GM18517 (cell line): ENCODE data around the gene FAM170B.

Source experiments
- ATAC-seq: cut with Tn5 transposase; IDR thresholded peaks from one replicate; pipeline ENCODE4 v1.9.1; 2021; ENCODE audit warnings: mild to moderate bottlenecking, moderate library complexity; ENCODE audit not compliant: unreplicated experiment

Gene FAM170B

DNA sequence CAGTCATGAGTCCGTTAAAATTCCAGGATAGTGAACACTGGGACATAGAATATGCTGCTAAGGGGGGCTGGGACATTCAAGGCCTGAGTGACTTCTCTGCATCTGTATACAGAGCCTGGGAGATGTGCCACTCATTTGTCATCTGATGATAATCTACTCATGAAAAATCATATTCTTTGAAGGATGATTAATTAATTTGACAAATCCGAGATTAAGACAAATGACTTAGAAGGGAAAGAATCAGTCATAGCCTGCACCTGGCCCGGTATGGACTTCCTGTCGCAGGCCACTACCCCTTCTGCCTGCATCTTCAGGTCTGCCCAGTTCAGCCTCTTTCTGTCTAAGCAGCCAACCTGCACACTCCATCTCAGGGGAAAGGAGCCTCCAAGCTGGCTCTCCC is 18.8 kb upstream of the FAM170B start:
- ATAC-seq = no peak

DNA sequence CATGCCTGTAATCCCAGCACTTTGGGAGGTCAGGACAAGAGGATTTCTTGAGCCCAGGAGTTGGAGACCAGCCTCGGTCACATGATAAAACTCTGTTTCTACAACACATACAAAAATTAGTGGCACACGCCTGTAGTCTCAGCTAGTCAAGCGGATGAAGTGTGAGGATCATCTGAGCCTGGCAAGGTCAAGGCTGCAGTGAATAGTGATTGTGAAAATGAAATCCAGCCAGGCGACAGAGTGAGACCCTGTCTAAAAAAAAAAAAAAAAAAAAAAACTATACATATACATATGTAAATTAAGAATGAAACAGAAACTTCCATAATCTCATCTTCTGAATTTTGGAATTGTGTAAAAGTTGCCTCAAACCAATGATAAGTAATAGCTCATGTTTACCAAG is 18.2 kb upstream of the FAM170B start:
- ATAC-seq = no peak

DNA sequence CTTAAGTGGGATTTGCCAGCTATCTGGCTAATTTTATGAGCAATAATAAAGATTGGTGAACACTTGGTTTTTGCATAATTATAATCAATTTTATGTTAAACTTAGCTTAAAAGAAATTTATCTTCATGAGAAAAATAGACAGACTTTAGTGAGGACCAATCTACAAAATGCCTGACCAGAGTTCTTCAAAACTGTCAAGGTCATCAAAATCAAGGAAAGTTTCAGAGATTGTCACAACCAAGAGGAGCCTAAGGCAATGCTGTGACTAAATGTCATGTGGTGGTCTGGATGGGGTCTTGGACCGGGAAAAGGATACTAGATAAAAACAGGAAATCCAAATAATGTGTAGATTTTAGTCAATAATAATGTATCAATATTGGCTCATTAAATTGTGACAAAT is 17.7 kb upstream of the FAM170B start:
- no peak for ATAC-seq

DNA sequence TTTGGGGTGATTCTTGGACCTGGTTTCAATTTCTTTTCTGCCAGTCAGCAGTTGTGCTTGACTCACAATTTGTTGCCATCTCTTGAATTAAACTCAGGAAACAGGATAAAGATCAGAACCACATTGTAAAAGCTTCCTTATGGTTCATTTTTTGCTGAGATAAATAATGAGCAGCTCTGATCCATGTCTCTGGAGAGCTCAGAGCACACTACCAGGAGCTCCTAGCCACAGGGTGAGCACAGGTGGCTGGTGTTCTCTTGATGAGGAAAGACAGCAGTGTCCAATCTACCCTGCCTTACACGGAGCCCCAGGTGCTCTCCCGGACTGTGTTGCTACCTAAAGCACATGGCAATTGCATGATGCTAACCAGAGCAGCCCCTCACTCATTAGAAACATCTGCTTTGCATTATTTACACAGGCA is 17.2 kb upstream of the FAM170B start:
- no peak for ATAC-seq

DNA sequence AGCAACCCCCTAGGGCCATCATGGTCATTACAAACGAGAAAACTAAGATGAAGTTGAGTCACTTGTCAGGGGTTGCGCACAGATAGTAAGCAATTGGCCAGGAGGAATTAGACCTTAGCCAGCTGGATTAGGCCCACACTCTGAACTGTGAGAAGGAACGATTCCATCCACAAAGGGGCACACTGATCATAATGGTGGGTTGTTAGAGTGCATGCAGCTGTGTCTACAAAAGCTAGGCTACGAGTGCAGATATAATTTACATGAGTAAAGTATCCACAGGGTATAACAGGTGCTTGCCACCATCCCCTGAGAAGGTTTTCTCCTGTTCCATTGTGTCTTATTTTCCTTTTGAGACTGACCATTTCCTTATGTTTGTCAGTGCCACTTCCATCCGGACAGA is 16.6 kb upstream of the FAM170B start:
- no peak for ATAC-seq

DNA sequence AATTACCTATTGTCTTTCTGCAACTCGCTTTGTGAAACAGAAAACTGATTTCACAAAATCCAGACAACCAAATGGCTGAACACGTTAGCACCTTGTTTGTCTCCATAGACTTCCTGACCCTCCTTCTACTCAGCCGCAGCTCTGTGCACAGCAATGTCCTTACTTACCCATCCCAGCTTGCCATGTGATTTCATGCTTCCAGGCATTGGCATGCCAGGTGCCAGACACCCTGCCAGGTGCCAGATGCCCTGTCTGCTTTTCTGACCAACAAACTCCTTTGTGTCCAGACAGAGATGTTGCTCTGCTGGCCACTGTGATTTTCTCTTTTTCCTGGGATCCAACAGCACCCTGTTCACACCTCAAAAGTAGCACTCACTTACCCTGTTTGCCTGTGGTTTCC is 16.1 kb upstream of the FAM170B start:
- ATAC-seq = no peak

DNA sequence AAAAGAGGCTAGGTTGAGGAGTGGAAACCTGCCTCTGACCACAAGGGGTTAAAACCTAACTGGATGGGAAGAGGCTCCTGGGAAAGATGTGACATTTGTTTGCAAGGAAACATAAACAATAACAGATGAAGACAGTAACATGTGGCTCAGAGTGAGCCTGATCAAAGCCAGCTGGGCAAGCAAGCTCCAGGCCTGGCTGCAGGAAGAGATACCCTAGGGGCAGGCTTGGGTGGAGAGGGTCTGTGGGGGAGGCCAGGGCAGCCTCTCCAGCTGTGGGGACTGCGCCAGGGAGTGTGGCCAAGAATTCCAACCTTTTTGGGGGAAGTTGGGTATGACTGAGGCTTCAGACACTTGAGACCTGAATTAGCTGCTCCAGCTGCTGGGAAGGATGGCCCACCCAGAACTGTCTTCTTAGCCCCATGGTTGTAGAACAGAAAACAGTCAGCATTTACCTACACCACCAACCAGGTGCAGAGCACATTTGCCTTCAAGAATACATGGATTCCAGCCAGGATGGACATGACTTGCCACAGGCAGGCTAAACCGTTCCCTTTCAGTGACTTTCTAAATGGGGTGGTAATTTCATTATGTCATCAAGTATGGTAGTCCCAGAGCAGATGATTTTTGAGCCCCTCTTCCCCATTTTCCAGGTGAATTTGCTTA is 10.4 kb upstream of the FAM170B start:
- ATAC-seq = no peak

DNA sequence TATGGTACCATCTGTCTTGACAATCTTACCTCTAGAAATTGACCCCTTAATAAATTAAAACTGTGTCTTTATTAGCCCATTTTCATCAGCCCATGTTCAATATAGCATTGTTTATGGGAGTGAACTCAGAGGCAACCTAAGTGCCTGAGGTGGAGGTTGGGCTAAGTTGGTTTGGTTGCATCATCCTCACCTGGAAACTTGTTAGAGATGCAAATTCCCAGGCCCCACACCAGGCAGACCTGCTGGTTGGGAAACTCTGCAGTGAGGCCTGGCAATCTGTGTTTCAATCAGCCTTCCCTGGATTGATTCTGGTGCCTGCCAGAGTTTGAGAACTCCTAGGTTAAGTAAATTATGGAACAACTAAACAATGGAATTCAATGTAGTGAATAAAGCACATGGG is 9.4 kb upstream of the FAM170B start:
- no peak for ATAC-seq

DNA sequence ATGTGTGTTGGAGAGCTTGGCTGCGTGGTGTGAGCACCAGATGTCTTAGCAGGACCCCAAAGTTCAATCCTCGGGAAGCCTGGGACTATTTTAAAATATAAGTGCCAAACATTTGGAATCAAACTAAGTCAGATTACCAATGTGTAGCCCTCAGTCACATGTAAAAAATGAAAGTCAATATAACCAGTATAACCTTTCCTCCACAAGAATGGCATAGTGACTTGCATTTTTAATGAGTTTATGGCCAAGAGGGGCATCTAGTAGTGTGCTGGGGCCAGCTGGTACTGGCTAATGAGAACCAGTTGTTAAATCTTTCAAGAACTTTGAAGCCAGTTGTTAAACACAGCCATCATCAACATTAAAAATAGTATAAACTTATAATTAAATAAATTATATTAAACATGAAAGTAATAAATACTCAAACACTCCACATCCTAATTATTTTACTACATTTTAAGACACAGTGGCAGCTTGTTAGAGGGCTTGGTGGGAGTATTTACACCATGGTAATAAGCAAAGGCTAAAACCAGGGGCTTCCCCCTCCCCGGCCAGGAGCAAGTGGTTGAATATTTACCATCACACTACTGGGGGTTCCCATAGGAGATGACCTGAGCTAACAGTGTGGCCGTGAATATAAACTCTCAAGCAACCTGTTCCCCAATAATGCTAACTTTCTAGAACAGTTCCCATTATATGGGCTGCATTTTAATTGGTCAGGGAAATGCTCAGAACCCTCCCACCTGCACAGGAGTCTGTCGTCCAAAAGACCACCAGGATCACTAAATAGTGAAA is 7.9 kb upstream of the FAM170B start:
- ATAC-seq = no peak

DNA sequence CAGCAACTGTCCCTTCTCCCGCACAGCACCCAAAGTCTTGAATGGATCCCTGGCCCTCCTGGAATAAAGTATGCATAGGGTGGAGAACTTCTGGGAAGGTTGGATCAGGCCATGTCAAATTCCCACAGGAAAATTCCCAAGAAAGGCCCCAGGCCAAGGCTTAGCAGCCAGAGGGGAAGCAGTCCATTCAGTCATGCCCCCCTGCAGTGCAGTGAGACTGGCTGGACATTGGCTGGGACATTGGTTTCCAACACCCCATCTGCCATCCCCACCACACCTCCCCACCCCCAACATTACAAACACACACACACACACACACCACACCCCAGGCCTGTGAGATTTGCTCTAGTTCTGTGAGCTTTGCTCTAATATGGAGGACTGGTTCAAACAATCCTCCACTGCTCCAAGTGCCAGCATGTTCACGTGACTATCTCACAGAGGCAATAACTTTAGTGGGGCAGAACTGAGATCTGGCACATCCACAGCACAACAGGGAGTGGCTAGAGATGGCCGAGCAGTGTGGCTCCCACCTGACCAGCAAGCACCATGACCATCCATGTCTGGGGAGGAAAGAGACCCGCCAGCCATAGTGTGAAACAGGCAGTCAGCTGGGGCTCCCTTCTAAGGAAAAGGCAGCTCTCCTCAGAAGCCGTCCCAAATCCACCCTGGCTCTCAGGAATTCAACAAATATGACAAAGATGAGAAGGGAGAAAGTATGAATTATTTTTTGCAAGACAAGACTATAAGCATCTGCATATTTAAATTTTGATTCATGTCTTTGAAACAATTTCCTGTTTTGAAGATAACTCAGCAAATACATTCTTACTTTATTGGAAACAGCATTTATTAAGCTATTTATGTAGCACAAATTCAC is 6.7 kb upstream of the FAM170B start:
- ATAC-seq = no peak

DNA sequence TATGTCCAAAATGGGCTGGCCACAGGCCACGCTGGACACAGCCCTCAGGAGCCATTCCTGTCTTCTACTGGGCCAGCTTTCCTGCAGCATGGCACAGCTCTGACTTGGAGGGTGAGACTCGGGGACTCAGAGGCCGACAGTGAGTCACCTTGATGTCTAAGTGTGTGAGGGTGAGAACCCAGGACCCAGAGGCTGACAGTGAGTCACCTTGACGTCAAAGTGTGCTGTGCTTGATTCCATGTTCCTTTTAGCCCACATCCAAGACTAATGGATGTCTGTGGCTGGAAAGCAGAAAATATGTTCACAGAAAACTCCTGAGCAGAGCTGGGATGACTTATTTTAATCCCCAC is 6.0 kb upstream of the FAM170B start:
- no peak for ATAC-seq

DNA sequence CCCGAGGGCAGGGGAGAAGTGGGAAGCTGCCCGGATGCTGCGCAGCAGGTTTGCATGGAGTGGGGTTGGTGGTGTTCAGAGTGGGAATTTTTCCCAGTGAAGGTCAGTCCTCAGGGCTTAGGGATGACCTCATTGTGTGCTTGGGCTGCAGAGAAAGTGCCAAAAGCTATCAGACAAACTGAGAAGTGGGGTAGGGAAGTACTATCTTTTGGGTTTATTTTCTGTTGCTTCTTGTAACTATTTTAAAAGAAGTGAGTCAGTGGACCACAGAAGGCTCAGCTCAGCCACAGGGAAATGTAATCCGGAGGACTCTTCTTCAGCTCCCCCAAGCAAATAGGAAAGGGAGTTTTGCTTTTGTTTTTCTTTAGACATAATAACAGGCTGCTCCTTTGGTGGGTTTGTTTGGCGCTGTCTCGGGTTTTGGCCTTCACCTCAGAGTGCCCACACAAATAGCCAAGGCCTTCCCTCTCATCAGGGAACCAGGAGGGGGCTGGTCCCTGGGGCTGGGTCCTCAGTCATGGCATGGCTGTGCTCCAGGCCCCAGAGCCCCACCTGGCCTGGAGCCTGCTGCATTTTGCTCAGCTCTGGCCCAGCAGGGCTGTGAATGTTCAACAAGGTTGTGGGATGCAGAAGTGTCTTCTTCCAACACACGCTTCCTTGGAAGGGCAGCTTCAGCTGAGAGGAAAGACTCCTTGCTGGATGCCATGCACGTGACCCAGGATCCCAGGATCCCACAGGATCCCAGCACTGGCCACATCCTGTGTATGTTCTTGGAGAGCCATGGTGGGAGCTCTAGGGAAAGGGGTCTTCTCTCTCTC is 5.4 kb upstream of the FAM170B start:
- no peak for ATAC-seq

DNA sequence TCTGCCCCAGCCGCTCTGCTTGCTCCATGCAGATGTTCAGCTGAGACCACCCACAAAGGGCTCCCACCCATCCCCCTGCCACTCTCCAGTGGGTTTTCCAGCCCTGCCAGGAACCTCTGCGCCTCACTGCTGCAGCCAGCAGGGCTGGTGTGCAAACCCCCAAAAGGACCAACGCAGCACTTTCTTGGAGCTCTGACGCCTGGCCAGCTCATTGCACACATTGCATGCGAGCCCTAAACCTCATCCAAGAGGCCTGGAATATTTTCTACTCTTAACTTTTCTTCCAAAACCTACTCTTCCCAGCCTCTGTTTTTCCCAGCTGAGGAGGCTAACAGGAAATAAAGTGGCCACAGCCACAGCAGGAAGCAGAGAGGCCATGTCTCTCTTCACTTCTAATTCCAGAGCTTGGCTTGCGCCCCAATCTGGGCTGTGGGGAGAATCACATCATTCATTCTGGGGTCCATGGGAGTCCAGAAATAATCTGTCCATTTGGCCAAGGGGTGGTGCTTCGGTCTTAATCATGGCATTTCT is 4.6 kb upstream of the FAM170B start:
- no peak for ATAC-seq

DNA sequence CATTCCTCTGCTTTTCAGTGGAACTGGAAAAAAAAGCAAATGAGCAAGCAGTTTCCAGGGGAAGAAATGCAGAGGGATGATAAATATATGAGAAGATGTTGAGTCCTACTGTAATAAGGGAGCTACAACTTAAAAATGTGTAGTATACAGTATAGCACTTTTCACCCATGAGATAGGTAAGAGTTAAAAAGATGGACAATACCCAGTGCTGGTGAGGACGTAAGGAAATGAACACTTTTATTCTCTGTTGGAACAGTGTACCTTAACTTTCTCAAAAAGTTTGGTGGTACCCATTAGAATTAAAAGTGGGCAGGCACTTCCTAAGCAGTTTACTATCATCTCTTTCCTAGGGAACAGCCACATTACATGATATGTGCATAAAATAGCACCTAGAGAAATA is 2.7 kb upstream of the FAM170B start:
- ATAC-seq = no peak

DNA sequence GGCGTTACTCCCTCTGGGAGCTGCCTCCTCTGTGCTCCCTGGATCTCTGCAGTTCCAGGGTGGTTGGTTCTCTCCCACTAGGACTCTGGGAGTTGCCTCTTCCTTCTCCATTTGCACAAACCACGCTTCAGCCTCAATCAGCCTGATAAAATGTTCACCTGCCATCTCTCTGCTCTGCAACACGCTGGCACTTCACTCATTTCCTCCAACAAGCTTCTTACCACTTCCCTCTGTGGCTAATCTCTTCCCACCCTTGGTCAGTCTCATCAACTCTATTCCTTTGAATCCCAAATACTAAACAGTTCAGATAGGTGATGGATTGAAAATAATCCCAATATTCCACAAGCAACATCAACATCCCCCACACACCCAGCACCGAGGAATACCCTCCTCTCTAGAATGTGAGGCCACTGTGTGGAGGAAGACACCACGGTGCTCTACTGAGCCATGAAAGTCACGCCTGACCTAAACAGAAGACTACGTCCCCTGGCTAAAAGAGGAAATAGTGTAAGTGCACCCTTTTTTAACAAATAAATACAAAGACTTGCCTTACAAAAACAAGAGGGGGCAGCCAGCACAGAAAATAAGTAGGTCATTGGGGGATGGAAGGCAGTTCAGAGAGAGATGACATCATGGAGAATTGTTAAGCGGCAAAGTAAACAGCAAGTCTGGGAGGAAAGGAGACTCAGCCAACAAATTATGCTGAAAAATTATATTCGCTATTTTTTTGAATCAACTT is 1.9 kb upstream of the FAM170B start:
- no peak for ATAC-seq

DNA sequence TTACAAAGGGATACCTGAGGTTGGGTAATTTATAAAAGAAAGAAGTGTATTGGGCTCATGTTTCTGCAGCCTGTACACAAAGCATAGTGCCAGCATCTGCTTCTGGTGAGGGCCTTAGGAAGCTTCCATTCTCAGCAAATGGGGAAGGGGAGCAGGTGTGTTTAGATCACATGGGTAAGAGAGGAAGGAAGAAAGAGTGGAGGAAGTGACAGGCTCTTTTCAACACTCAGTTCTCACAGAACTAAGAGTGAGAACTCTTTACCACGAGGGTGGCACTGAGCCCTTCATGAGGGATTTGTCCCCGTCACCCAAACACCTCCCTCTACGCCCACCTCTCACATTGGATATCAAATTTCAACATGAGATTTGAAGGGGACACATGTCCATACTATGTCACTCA is 506 bp upstream of the FAM170B start:
- no peak for ATAC-seq

DNA sequence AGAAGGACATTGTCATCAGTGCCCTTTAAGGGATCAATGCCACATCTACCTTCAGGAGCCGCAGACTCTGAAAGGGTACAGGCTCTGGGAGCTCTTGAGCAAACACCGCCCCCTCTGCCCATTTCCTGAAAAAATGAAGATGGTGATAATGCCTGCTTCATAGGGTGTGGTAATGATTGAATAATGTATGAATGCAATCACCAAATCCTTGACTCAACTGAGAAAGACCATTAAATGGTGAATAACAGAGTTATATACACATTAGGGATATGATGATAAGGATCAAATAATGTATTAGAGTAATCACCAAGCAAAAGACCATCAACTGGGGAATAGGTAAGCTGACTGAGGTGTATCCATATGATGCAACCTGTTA is 1.5 kb downstream of the FAM170B start:
- ATAC-seq = no peak

DNA sequence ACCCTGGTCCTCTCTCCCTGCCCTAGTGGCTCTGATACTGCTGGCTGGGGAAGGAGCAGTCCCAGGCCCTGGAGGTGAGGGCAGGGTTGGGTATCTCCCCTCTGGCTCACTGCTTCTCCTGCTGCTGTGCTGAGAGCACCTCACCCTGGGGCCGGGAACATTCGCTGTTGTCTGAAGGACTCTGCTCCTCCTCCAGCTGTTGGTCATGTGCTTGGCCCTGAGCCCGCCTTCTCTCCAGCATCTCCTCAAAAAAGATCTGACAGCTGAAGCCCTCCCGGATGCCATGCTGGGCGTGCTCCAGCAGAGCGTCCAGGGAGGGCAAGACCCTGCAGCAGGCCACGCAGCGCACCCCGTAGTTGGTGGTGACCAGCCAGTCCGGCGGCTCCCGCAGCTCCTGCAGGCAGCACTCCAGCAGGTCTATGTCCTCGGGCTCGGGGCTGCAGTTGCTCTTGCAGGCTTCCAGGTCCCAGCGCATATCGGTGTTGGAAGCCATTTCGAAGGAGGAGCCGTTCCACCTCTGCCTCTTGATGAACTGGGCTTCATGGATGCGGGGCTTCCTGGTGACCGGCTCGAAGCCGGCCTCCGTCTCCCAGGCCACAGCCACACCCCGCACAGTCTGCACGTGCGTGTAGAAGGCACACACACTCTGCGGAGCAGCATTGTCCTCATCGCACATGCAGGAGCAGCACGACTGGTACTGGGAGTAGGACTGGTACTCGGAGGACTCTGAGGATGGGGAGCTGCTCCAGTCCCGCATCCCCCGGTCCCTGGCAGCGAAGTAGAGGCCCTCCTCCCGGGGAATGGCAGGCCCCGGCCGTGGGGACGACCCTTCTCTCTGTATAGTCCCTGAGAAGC is 2.1 kb downstream of the FAM170B start:
- ATAC-seq = no peak

DNA sequence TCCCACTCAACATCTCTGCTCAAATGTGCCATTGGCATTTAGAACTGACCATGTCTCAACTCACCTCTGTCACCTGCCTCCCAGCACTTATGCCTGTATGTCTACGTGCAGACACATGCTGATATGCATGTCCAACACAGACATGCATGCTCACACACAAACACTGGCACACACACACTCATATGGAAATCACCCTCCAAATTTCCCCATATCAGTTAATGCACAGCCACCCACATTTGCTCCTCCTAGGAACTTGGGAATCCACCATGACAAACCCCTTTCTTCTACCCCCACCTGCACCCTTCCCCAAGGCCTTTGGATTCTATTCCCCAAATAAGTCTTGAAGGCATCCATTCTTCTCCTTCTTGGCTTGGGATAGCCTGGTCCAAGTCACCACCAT is 4.4 kb downstream of the FAM170B start:
- ATAC-seq = no peak
